ENCODE measurements around the gene HOXB7.

Gene HOXB7

DNA sequence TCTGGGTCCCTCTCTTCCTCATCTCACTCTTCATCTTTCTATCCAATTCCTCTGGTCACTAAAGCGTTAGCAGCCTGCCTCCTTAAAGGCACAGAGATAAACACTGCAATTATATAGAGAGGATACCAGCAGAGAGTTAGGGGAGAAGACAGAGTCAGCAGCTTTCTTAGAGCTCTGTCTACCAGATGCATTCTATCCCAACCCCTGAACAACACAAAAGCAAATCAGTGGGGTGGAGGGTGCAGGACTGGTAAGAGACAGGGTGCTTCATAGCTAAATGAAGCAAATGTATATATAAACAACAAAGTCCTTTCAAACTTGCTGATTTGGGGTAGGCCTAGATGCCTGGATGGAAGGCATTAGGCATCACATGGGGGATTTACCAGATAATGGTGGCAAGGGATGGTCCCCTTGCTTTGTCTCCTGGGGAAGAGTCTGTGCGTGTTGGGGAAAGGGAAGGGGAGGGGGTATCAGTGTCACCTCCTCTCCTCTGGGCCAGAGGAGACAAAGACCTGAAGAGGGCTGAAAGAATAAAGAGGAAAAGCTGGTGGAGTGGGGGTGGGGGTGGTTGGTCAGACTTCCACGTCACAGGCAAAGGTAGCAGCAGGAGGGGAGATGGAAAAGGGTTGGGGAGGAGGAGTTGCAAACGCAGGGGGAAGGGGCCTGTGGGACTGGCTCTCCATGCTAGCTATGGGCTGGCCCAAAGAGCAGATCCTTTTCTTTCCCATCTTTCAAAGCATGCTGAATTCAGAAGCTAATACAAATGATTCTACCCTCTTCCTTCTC lies 44.7 kb downstream of the HOXB7 start:
- DNase-seq (ENCODE audit: low read depth in 2 of 2) = no peak

DNA sequence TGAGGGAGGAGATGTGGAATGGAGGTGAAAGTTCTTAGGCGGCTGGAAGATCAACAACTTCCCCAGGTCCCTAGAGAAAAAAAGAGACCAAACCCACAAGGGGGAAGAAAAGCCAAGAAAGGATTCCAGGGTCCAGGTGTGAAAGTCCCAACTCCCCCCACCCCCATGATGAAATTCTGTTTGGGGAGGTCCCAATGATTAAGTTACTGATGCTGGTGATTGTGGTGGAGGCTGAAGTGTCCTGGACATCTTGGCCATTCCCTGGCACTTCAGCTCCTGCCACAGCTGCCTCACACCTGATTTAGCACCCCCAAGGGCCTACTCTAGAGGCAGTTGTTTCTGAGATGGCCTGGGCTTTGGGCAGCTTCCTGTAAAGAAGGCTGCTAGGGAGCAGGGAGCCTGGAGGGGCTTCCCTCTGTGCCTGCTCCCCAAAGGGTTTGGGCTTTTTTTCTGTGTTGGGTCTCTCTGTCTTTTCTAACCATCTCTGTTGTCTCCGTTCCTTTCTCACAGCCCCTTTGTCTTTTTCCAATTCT lies 45.7 kb downstream of the HOXB7 start:
- no peak for DNase-seq (ENCODE audit: low read depth in 2 of 2)

DNA sequence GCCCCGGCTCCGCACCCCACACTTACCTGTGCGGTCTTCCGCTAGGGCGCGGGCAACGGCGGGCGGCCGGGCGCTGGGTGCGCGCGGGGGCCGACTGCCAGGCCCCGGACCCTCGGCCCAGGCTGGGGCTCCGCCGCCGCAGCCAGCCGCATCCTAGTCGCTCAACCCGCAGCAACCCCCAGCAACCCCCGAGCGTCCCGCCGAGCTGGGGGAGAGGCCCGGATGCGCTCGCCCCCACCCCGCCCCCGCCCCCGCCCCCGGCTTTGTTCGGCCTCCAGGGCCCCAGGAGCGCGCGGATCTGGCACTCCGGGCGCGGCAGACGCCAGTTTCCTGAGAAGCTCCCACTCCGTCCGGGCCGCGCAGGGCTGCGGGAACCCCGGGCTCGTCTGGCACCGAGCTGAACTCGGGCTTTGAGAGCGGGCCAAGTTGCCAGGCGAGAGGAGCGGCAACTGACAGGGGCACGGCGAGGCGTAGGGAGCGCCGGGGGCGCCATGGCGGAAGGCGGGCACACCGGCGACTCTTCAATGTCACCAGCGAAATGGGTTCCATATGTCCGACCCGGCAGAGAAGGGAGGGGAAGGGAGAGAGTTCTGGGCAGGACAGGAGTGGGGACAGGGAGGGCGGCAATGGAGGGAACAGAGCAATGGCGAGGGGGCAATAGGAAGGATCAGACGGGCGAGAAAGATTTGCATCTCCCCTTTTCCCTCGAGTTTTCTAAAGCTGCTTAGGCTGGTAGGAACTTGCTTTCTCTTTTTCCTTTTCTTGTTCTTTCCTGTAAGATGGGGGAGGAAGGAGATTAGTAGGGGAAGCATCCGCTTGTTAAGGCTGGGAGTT lies 46.4 kb downstream of the HOXB7 start:
- no peak for DNase-seq (ENCODE audit: low read depth in 2 of 2)

DNA sequence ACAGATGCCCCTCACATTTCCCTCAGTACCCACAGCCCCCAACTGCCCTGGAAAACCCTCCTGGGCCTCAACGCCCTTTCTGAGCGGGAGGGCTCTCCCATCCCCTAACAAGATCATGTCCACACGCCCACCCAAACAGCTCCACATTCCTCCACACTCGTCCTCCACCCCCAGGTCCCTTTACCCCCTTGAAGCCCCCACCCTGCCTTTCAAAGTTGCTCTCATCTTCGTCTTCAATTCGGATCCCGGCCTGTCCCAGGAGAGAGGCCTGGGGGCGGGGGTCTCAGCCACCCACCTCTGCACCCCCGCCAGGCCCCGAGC lies 47.0 kb downstream of the HOXB7 start:
- no peak for DNase-seq (ENCODE audit: low read depth in 2 of 2)

DNA sequence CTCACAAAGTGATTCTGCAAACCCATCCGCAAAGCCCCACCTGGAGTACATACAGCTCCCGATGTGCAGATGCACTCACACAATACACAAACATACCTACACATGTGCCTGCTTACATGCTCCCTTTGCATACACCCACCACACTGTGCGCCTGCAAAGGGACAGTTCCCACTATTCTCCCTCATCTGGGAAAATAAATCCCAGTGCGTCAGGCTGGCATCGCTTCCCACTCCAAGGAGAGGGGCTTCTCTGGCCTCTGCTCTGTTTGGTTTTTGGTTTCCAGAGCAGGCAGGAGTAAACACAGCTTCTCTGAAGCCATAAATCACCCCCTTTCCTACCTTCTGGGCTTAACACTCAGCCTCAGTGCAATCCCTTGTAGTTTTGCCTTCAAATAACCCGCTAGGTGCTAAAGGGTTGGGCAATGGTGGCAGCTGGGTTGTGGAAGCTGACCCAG lies 47.4 kb downstream of the HOXB7 start:
- no peak for DNase-seq (ENCODE audit: low read depth in 2 of 2)

DNA sequence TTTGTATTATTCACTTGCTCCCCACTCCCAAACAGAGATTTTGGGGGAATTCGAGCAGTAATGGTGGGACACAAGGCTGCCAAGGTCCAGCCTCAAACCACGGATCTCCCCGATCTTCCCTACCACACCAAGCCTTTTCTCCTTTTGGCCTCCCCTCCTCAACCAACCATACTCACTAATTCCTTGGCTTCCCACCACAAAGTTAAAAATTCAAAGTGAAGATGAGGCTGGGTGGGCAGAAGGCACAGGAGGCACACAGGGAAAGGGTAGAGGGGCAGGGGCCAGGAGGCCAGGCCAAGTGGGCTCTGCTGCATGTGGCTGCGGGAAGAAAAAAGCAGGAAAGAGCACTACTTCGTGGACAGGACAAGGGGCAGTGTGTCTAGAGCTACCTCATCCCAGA lies 47.9 kb downstream of the HOXB7 start:
- no peak for DNase-seq (ENCODE audit: low read depth in 2 of 2)

DNA sequence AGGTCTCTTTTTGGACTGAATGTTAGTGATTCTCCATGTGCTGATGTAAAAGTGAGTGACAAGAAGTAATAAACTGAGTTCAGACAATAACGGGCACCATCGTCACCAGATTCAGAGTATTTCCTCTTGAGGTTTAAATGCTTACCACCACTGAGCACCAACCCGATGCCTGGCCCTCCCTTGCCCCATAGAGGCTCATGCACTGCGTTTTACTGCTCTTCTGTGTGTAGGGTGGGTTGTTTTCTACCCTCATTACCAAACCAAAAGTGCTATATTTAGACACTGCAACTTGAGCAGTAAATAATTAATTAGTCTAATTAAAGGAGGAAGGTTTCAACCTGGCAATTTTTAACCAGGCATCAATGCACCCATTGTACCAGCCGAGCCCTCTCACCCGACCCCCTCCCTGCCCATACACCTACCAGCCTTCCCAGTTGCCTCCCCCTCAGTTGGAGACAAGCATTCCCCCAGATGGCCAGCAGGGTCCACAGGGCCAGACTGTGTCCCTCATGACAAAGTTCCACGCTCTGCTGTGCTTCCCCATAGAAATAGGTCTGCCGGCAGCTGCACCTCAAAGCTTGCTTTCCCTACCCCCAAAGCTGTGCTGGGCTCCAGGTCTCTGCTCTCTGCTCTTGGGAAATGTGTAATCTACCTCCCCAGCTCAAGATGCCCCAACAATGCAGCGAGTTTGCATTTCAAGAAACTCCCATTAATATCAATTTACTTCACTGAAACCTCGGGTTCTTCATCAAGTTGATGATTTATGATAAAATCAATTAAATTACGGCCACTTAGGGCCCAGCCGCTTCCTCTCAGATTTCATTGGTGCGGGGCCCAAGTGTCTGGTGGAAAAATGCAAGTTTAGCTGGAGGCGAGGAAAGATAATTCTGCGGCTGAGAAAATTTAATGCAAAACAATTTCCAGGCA lies 48.7 kb downstream of the HOXB7 start:
- no peak for DNase-seq (ENCODE audit: low read depth in 2 of 2)

DNA sequence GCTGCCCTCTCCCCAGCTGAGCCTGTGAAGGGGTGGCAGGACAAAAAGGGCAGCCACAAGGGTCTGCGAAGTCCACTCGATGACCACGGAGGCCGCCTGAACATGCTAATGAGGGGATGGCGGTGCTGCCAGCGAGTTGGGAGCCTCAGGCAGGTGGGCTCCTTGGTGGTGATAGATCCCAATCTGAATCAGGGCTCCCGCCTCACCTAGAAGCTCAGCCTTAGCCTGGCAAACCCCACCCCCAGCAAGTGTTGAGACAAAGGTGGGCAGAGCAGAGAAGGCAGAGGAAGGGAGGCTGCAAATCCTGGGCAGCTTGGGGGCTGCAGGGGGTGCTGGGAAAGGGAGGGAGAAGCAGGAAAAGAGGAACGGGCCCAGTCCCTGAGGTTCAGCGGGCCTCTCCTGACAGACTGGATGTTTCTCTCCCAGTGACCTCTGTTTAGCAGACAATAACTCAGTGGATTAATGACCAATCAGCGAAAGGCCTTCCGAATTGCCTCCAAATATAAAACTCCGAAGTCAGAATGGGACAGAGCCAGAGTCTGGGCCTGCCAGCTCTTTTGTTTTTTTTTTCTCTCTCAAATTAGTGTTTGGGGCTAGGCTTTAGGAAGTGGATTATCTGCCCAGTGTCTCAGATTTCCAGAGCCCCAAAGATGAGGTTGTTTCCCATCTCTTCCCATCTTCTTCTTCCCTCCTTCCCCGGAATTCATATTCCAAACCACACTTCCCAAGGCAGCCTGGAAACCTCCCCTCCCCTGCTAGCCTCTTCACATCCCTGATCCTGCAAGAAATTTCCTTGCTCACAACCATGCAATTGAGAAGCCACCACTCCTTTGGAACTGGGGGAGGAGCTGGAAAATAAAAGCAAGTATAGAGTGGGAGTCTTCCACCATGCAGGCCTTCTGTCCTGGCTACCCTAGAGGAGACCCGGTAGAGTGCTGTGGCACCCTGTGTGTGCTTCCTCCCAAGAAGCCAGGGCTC lies 50.7 kb downstream of the HOXB7 start:
- no peak for DNase-seq (ENCODE audit: low read depth in 2 of 2)

DNA sequence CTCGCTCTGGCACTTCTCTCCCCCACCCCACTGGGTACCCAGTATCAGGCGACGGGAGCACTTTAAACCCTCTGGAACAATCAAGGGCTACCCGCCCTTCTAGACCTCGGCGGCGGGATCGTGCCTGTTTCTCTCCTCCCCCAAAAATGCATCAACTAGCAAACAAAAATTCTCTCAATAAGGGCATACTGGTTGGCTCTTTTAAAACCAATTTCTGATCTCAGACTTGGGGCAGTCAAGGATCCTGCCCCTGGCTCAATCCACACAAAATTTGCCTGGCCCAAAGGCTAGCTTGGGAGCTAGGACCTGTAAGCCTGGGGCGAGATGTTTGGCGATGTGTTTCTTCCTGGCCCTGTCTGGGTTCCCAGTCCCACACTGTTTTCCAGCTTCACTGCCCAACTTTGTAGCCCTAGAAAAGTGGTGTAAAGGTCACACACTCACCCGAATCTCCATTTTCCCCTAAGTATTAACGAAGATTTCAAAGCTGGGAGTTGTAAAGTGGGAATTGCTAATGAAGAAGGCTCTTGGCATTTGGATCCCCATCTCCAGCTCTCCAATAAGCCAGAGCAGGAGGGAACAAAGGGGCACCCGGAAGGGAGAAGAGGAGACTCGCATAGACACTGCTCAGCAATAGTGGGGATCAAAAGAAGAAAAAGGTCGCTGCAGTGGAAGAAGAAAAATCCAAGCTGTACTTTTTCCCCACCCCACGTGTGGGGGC lies 51.5 kb downstream of the HOXB7 start:
- DNase-seq (ENCODE audit: low read depth in 2 of 2) = no peak

DNA sequence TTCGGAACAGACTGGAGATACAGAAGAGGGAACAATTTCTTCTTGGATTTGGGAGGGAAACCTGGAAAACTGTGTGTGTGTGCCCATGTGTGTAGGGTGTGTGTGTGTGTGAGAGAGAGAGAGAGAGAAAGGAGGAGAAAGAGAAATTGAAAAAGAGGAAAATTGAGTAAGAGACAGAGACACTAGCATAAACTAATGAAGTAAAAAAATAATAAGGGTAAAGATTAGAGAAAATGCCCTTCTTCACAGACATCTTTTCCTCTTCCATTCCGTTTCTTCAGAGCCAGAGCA lies 52.0 kb downstream of the HOXB7 start:
- DNase-seq (ENCODE audit: low read depth in 2 of 2) = no peak

DNA sequence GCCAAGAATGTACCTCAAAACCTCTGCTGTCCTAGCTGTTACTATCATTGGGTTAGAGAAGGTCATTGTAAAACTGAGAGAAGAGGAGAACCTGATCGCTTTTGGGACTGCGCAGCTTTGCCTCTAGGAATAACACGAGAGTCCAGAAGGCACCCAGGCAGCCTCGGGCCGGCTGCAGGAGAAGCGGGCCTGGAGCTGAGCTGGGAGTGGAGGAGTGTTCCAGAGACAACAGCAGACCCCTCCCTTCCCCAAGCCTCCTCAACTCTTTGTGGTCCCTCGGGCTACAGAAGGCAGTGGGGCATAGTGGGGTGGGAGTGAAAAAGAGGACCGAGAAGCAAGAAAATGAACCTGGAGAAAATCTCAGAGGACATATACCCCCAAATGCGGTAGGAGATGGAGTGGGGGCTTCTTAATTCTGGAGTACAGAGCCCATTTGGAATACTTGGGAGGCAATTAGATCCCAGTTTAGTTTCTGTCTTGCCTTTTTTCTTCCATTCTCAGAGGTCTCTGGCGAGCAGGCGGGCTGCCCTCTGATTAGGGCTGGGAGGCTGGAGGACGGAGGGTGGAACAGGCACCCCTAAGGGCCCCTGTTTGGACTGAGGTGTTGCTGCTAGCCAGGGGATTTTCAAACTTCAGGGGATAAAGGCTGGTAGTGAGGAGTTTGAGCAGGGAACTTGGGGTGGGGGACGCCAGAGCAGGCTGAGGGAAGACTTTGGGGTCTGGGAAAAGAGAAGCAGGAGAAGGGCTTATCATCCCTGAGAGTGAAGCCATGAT lies 52.6 kb downstream of the HOXB7 start:
- DNase-seq (ENCODE audit: low read depth in 2 of 2) = no peak
